GM23338 (cell line): ENCODE data around the gene ZNF555. TPM values are rescaled to one million over a fixed set of nuclear protein-coding genes. Genes with fewer than 3 reads are reported as not detected.

Source experiments
- ATAC-seq: fragments of 200-7000 bp; cut with Tn5 transposase; 3 replicates; pipeline ENCODE4 v1.9.1; 2020
- DNase-seq: peaks from one replicate; pipeline ENCODE4 v3.0.0-alpha.2; 2015; ENCODE audit warnings: low spot score
- H2AFZ ChIP-seq: fragments of 200-600 bp; sonication (generic); 2 replicates; pipeline ENCODE4 v1.8.0; 2016; ENCODE audit warnings: antibody characterized with exemption, mild to moderate bottlenecking, moderate library complexity
- H3F3A ChIP-seq: fragments of 200-600 bp; sonication (generic); replicated peaks from 2 replicates; pipeline ENCODE4 v1.8.0; 2017; ENCODE audit warnings: antibody characterized with exemption, mixed run types, low read depth
- H3K27ac ChIP-seq: fragments of 200-600 bp; sonication (generic); 2 replicates; pipeline ENCODE4 v1.6.1; 2016; ENCODE audit warnings: low read depth
- H3K27me3 ChIP-seq: fragments of 200-600 bp; sonication (generic); 2 replicates; pipeline ENCODE4 v1.8.0; 2016; ENCODE audit warnings: mild to moderate bottlenecking, mixed run types, moderate library complexity; ENCODE audit not compliant: insufficient read depth
- H3K36me3 ChIP-seq: fragments of 200-600 bp; sonication (generic); 2 replicates; pipeline ENCODE4 v1.8.0; 2016; ENCODE audit warnings: mild to moderate bottlenecking; ENCODE audit not compliant: insufficient read depth
- H3K4me1 ChIP-seq: fragments of 200-600 bp; sonication (generic); 2 replicates; pipeline ENCODE4 v1.8.0; 2016; ENCODE audit warnings: mild to moderate bottlenecking, moderate library complexity; ENCODE audit not compliant: insufficient read depth
- H3K4me2 ChIP-seq: fragments of 200-600 bp; sonication (generic); 2 replicates; pipeline ENCODE4 v1.7.1; 2017; ENCODE audit warnings: mixed run types
- H3K4me3 ChIP-seq: fragments of 200-600 bp; sonication (generic); 2 replicates; pipeline ENCODE4 v1.6.1; 2016; ENCODE audit warnings: mixed run types
- H3K79me2 ChIP-seq: fragments of 200-600 bp; sonication (generic); replicated peaks from 2 replicates; pipeline ENCODE4 v1.8.0; 2017; ENCODE audit warnings: mild to moderate bottlenecking; ENCODE audit not compliant: insufficient read depth
- H3K9me2 ChIP-seq: fragments of 200-600 bp; sonication (generic); 2 replicates; pipeline ENCODE4 v1.8.0; 2017; ENCODE audit not compliant: insufficient read depth
- H4K20me1 ChIP-seq: fragments of 200-600 bp; sonication (generic); replicated peaks from 2 replicates; pipeline ENCODE4 v1.8.0; 2017; ENCODE audit warnings: mild to moderate bottlenecking; ENCODE audit not compliant: insufficient read depth
- H3K27ac Mint-ChIP-seq: 2 replicates; pipeline ENCODE4 v1.8.0; 2020; ENCODE audit warnings: inconsistent platforms, mild to moderate bottlenecking, moderate library complexity, mixed read lengths
- H3K27me3 Mint-ChIP-seq: 3 replicates; pipeline ENCODE4 v1.8.0; 2022; ENCODE audit warnings: low read depth, mild to moderate bottlenecking, moderate library complexity, mixed read lengths, inconsistent platforms; ENCODE audit not compliant: insufficient read depth, poor library complexity
- H3K36me3 Mint-ChIP-seq: 3 replicates; pipeline ENCODE4 v1.8.0; 2021; ENCODE audit warnings: low read depth, mild to moderate bottlenecking, inconsistent platforms, moderate library complexity, mixed read lengths
- H3K4me1 Mint-ChIP-seq: 3 replicates; pipeline ENCODE4 v1.8.0; 2020; ENCODE audit warnings: mild to moderate bottlenecking, inconsistent platforms, mixed read lengths
- H3K4me3 Mint-ChIP-seq: 3 replicates; pipeline ENCODE4 v1.8.0; 2021; ENCODE audit warnings: moderate library complexity, mild to moderate bottlenecking, inconsistent platforms, mixed read lengths
- H3K9me3 Mint-ChIP-seq: 3 replicates; pipeline ENCODE4 v1.8.0; 2020; ENCODE audit warnings: moderate library complexity, mild to moderate bottlenecking, inconsistent platforms, mixed read lengths
- CREB1 ChIP-seq: fragments of 250-450 bp; sonication (Bioruptor Pico); IDR thresholded peaks from 2 replicates; pipeline ENCODE4 v1.5.0; 2020; ENCODE audit warnings: low read depth, mild to moderate bottlenecking, moderate library complexity
- EZH2 ChIP-seq: fragments of 200-600 bp; sonication (generic); IDR thresholded peaks from one replicate; pipeline ENCODE4 v1.8.0; 2017; ENCODE audit warnings: antibody characterized with exemption, mild to moderate bottlenecking, low read depth; ENCODE audit not compliant: unreplicated experiment
- EZH2phosphoT487 ChIP-seq: fragments of 200-600 bp; sonication (generic); IDR thresholded peaks from one replicate; pipeline ENCODE4 v1.8.1; 2018; ENCODE audit warnings: antibody characterized with exemption; ENCODE audit not compliant: unreplicated experiment
- JUNB ChIP-seq: IDR thresholded peaks from one replicate; pipeline ENCODE4 v1.6.1; 2016; ENCODE audit warnings: antibody characterized with exemption; ENCODE audit not compliant: unreplicated experiment
- NANOG ChIP-seq: IDR thresholded peaks from 2 replicates; pipeline ENCODE4 v1.6.1; 2016; ENCODE audit warnings: antibody characterized with exemption, borderline replicate concordance
- POLR2AphosphoS5 ChIP-seq: IDR thresholded peaks from 2 replicates; pipeline ENCODE4 v1.6.1; 2016; ENCODE audit warnings: antibody characterized with exemption, low read depth
- STAT1 ChIP-seq: IDR thresholded peaks from one replicate; pipeline ENCODE4 v1.6.1; 2016; ENCODE audit warnings: antibody characterized with exemption; ENCODE audit not compliant: unreplicated experiment
- ZNF114 ChIP-seq: fragments of 250-450 bp; sonication (Bioruptor Pico); IDR thresholded peaks from 2 replicates; pipeline ENCODE4 v1.5.0; 2020; ENCODE audit warnings: mild to moderate bottlenecking, moderate library complexity
- ZNF331 ChIP-seq: fragments of 250-450 bp; sonication (Bioruptor Pico); IDR thresholded peaks from 2 replicates; pipeline ENCODE4 v1.5.0; 2020; ENCODE audit warnings: low read depth, mild to moderate bottlenecking, moderate library complexity
- polyA plus RNA-seq: library from polyadenylated mRNA; unstranded; fragments of >200 nt; fragmentation: Nextera tagmentation; extraction: Ambion mirVana; gene quantifications from 2 replicates; pipeline ENCODE4 v1.2.1, GENCODE V29; 2016
- total RNA-seq: library from RNA; depleted of rRNA; stranded (reverse); fragments of >200 nt; shearing (Covaris generic); gene quantifications from 2 replicates; pipeline ENCODE4 v1.2.3, GENCODE V29; 2014
- TF ChIP-seq, protein P1 (sequence below): fragments of 250-450 bp; sonication (Bioruptor Pico); IDR thresholded peaks from 2 replicates; pipeline ENCODE4 v1.5.0; 2020; ENCODE audit warnings: mild to moderate bottlenecking, moderate library complexity
- TF ChIP-seq, protein P2 (sequence below): IDR thresholded peaks from 2 replicates; pipeline ENCODE4 v1.6.1; 2016; ENCODE audit warnings: antibody characterized with exemption
- TF ChIP-seq, protein P3 (sequence below), 2 experiments: fragments of 200-600 bp in 1 of 2; sonication (generic) in 1 of 2; conservative IDR thresholded peaks; 2 replicates each; pipeline versions ENCODE4 v1.5.1 to v1.6.1; 2016 to 2017; ENCODE audit warnings: antibody characterized with exemption in 2 of 2, low read depth in 2 of 2, mild to moderate bottlenecking in 2 of 2, moderate library complexity in 1 of 2
- TF ChIP-seq, protein P4 (sequence below): IDR thresholded peaks from one replicate; pipeline ENCODE4 v1.6.1; 2018; ENCODE audit warnings: antibody characterized with exemption; ENCODE audit not compliant: unreplicated experiment

The ZNF555 gene
- total and polyA plus RNA-seq, 2 experiments from 2014 or later, result 3.5 to 7.5 TPM

DNA sequence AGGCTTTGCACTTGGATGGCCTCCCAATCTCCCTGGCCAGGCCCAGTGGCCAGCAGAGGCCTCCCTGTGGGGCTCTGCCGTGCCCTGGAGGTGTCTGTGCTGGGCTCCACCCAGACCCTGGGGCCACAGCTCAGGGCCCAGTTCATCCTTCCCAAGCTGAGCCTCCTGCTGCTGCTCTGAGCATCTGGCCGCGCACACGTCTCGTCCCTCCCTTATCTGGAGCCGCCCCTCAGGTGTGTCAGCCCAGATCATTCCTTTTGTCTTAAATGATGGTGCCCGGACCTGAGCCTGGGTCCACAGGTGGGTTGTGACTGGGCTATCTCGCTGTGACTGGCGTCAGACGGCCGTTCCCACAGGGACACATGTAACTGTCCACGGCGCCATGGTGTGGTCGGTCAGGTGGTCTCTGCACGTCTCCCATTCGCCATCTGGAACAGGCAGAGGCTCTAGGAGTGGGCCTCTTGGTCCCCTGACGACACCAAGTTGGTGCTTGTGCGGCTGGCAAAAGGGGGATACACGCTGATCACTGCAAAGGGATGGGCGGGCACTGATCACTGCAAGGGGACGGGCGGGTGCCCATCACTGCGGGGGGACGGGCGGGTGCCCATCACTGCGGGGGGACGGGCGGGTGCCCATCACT lies 35.9 kb upstream of the ZNF555 start:
- Histone ChIP-seq H3K27me3 (no peaks in the 10 kb centered on the region), H3K79me2 (peaks cover 3% of the 10 kb centered on the region), H2AFZ (no peak overlapping the region), H4K20me1 (no peaks in the 10 kb centered on the region; the same call in 1 of the 2 replicates), H3K4me2 (no peak overlapping the region), H3F3A (no peaks in the 10 kb centered on the region), H3K4me1 (no peaks in the 10 kb centered on the region), H3K4me3 (no peak overlapping the region), H3K27ac (no peak overlapping the region), H3K9me2 (no peaks in the 10 kb centered on the region), H3K36me3 (no peaks in the 10 kb centered on the region; the same call in 1 of the 2 replicates)
- Mint-ChIP-seq H3K27me3 (peaks cover 11% of the 10 kb centered on the region), H3K36me3 (peaks cover 53% of the 10 kb centered on the region), H3K27ac (no peak overlapping the region), H3K4me1 (no peaks in the 10 kb centered on the region), H3K9me3 (no peaks in the 10 kb centered on the region; the same call in 2 of the 3 replicates), H3K4me3 (no peak overlapping the region)
- ATAC-seq (no peak), DNase-seq (no peak)
- TF ChIP-seq POLR2AphosphoS5 (no peak), ZNF114 (CRISPR knock-in tag) (no peak), STAT1 (no peak), EZH2 (no peak), NANOG (no peak), ZNF331 (CRISPR knock-in tag) (no peak), CREB1 (CRISPR knock-in tag) (no peak), EZH2phosphoT487 (no peak), JUNB (no peak)
- TF ChIP-seq, protein P1, sequence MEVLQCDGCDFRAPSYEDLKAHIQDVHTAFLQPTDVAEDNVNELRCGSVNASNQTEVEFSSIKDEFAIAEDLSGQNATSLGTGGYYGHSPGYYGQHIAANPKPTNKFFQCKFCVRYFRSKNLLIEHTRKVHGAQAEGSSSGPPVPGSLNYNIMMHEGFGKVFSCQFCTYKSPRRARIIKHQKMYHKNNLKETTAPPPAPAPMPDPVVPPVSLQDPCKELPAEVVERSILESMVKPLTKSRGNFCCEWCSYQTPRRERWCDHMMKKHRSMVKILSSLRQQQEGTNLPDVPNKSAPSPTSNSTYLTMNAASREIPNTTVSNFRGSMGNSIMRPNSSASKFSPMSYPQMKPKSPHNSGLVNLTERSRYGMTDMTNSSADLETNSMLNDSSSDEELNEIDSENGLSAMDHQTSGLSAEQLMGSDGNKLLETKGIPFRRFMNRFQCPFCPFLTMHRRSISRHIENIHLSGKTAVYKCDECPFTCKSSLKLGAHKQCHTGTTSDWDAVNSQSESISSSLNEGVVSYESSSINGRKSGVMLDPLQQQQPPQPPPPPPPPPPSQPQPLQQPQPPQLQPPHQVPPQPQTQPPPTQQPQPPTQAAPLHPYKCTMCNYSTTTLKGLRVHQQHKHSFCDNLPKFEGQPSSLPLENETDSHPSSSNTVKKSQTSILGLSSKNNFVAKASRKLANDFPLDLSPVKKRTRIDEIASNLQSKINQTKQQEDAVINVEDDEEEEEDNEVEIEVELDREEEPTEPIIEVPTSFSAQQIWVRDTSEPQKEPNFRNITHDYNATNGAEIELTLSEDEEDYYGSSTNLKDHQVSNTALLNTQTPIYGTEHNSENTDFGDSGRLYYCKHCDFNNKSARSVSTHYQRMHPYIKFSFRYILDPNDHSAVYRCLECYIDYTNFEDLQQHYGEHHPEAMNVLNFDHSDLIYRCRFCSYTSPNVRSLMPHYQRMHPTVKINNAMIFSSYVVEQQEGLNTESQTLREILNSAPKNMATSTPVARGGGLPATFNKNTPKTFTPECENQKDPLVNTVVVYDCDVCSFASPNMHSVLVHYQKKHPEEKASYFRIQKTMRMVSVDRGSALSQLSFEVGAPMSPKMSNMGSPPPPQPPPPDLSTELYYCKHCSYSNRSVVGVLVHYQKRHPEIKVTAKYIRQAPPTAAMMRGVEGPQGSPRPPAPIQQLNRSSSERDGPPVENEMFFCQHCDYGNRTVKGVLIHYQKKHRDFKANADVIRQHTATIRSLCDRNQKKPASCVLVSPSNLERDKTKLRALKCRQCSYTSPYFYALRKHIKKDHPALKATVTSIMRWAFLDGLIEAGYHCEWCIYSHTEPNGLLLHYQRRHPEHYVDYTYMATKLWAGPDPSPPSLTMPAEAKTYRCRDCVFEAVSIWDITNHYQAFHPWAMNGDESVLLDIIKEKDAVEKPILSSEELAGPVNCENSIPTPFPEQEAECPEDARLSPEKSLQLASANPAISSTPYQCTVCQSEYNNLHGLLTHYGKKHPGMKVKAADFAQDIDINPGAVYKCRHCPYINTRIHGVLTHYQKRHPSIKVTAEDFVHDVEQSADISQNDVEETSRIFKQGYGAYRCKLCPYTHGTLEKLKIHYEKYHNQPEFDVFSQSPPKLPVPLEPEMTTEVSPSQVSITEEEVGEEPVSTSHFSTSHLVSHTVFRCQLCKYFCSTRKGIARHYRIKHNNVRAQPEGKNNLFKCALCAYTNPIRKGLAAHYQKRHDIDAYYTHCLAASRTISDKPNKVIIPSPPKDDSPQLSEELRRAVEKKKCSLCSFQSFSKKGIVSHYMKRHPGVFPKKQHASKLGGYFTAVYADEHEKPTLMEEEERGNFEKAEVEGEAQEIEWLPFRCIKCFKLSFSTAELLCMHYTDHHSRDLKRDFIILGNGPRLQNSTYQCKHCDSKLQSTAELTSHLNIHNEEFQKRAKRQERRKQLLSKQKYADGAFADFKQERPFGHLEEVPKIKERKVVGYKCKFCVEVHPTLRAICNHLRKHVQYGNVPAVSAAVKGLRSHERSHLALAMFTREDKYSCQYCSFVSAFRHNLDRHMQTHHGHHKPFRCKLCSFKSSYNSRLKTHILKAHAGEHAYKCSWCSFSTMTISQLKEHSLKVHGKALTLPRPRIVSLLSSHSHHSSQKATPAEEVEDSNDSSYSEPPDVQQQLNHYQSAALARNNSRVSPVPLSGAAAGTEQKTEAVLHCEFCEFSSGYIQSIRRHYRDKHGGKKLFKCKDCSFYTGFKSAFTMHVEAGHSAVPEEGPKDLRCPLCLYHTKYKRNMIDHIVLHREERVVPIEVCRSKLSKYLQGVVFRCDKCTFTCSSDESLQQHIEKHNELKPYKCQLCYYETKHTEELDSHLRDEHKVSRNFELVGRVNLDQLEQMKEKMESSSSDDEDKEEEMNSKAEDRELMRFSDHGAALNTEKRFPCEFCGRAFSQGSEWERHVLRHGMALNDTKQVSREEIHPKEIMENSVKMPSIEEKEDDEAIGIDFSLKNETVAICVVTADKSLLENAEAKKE, result no peak
- TF ChIP-seq, protein P2, sequence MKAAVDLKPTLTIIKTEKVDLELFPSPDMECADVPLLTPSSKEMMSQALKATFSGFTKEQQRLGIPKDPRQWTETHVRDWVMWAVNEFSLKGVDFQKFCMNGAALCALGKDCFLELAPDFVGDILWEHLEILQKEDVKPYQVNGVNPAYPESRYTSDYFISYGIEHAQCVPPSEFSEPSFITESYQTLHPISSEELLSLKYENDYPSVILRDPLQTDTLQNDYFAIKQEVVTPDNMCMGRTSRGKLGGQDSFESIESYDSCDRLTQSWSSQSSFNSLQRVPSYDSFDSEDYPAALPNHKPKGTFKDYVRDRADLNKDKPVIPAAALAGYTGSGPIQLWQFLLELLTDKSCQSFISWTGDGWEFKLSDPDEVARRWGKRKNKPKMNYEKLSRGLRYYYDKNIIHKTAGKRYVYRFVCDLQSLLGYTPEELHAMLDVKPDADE, result no peak
- TF ChIP-seq, protein P3, sequence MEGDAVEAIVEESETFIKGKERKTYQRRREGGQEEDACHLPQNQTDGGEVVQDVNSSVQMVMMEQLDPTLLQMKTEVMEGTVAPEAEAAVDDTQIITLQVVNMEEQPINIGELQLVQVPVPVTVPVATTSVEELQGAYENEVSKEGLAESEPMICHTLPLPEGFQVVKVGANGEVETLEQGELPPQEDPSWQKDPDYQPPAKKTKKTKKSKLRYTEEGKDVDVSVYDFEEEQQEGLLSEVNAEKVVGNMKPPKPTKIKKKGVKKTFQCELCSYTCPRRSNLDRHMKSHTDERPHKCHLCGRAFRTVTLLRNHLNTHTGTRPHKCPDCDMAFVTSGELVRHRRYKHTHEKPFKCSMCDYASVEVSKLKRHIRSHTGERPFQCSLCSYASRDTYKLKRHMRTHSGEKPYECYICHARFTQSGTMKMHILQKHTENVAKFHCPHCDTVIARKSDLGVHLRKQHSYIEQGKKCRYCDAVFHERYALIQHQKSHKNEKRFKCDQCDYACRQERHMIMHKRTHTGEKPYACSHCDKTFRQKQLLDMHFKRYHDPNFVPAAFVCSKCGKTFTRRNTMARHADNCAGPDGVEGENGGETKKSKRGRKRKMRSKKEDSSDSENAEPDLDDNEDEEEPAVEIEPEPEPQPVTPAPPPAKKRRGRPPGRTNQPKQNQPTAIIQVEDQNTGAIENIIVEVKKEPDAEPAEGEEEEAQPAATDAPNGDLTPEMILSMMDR (conservative IDR thresholded peaks at IDR 0.05; ENCODE audit: low read depth in 2 of 2), result no peak
- TF ChIP-seq, protein P4, sequence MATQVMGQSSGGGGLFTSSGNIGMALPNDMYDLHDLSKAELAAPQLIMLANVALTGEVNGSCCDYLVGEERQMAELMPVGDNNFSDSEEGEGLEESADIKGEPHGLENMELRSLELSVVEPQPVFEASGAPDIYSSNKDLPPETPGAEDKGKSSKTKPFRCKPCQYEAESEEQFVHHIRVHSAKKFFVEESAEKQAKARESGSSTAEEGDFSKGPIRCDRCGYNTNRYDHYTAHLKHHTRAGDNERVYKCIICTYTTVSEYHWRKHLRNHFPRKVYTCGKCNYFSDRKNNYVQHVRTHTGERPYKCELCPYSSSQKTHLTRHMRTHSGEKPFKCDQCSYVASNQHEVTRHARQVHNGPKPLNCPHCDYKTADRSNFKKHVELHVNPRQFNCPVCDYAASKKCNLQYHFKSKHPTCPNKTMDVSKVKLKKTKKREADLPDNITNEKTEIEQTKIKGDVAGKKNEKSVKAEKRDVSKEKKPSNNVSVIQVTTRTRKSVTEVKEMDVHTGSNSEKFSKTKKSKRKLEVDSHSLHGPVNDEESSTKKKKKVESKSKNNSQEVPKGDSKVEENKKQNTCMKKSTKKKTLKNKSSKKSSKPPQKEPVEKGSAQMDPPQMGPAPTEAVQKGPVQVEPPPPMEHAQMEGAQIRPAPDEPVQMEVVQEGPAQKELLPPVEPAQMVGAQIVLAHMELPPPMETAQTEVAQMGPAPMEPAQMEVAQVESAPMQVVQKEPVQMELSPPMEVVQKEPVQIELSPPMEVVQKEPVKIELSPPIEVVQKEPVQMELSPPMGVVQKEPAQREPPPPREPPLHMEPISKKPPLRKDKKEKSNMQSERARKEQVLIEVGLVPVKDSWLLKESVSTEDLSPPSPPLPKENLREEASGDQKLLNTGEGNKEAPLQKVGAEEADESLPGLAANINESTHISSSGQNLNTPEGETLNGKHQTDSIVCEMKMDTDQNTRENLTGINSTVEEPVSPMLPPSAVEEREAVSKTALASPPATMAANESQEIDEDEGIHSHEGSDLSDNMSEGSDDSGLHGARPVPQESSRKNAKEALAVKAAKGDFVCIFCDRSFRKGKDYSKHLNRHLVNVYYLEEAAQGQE, result no peak
